Neural crest cell (in vitro differentiated cells): ENCODE data around the gene CDK15. TPM values are rescaled to one million over a fixed set of nuclear protein-coding genes. Genes with fewer than 3 reads are reported as not detected.

Experiments used
- DNase-seq: peaks from one replicate; pipeline ENCODE4 v3.0.0; 2021; ENCODE audit warnings: low read depth, mixed read lengths, low spot score
- H3K27ac Mint-ChIP-seq: one replicate; pipeline ENCODE4 v1.8.0; 2021; ENCODE audit warnings: mild to moderate bottlenecking, mixed read lengths; ENCODE audit not compliant: unreplicated experiment
- H3K27me3 Mint-ChIP-seq: 2 replicates; pipeline ENCODE4 v1.8.0; 2021; ENCODE audit warnings: low read depth, mild to moderate bottlenecking, mixed read lengths
- H3K36me3 Mint-ChIP-seq: 2 replicates; pipeline ENCODE4 v1.8.0; 2021; ENCODE audit warnings: low read depth, mild to moderate bottlenecking, mixed read lengths
- H3K4me1 Mint-ChIP-seq: 2 replicates; pipeline ENCODE4 v1.8.0; 2021; ENCODE audit warnings: mixed read lengths
- H3K4me3 Mint-ChIP-seq: one replicate; pipeline ENCODE4 v1.8.0; 2021; ENCODE audit warnings: mild to moderate bottlenecking, mixed read lengths
- H3K9me3 Mint-ChIP-seq: 2 replicates; pipeline ENCODE4 v1.8.0; 2021; ENCODE audit warnings: mixed read lengths
- CTCF ChIP-seq: fragments of 200-600 bp; sonication (generic); conservative IDR thresholded peaks from 2 replicates; pipeline ENCODE4 v1.5.0; 2021; ENCODE audit warnings: antibody characterized with exemption, mild to moderate bottlenecking
- total RNA-seq: library from RNA; stranded (reverse); gene quantifications from 2 replicates; pipeline ENCODE4 v1.2.1, GENCODE V29; 2021

CDK15 gene
- total RNA-seq, 1 donor from 2014 or later = not detected

GRCh38 chr2:201908901-201909300 lies 102.6 kb downstream of the CDK15 start:
- Mint-ChIP-seq H3K9me3 (no peaks in the 10 kb centered on the region), H3K36me3 (no peaks in the 10 kb centered on the region), H3K4me3 (no peak overlapping the region), H3K4me1 (peaks cover 35% of the 10 kb centered on the region), H3K27me3 (no peaks in the 10 kb centered on the region), H3K27ac (no peak overlapping the region)
- no peak for DNase-seq
- no peak for TF ChIP-seq CTCF

- H3K4me3 Mint-ChIP-seq = no peak overlapping the region
- H3K9me3 Mint-ChIP-seq = no peaks in the 10 kb centered on the region
- no peaks in the 10 kb centered on the region for H3K27me3 Mint-ChIP-seq
- no peak for DNase-seq
- no peak overlapping the region for H3K27ac Mint-ChIP-seq
- no peak for TF ChIP-seq CTCF
- no peaks in the 10 kb centered on the region for H3K36me3 Mint-ChIP-seq
- peaks cover 33% of the 10 kb centered on the region for H3K4me1 Mint-ChIP-seq
Observed at GRCh38 chr2:201909348-201909747, 103.0 kb downstream of the CDK15 start.

GRCh38 chr2:201909961-201910361 lies 103.6 kb downstream of the CDK15 start:
- H3K27ac Mint-ChIP-seq = no peak overlapping the region

GRCh38 chr2:201911372-201911771 lies 105.0 kb downstream of the CDK15 start:
- Mint-ChIP-seq H3K27me3 (no peaks in the 10 kb centered on the region), H3K4me1 (peaks cover 24% of the 10 kb centered on the region), H3K36me3 (peaks cover 3% of the 10 kb centered on the region), H3K9me3 (no peaks in the 10 kb centered on the region), H3K4me3 (no peak overlapping the region), H3K27ac (no peak overlapping the region)
- DNase-seq = no peak
- no peak for TF ChIP-seq CTCF

More at GRCh38 chr2:201909961-201910361, 103.6 kb downstream of the CDK15 start:
- no peaks in the 10 kb centered on the region for H3K36me3 Mint-ChIP-seq
- no peak for TF ChIP-seq CTCF
- peaks cover 29% of the 10 kb centered on the region for H3K4me1 Mint-ChIP-seq
- DNase-seq = no peak
- no peak overlapping the region for H3K4me3 Mint-ChIP-seq
- no peaks in the 10 kb centered on the region for H3K27me3 Mint-ChIP-seq
- H3K9me3 Mint-ChIP-seq = no peaks in the 10 kb centered on the region

- TF ChIP-seq CTCF = no peak
- H3K9me3 Mint-ChIP-seq = no peaks in the 10 kb centered on the region
Observed at GRCh38 chr2:201913201-201913600, 106.9 kb downstream of the CDK15 start.

GRCh38 chr2:201915446-201915845 lies 109.1 kb downstream of the CDK15 start:
- Mint-ChIP-seq H3K36me3 (peaks cover 3% of the 10 kb centered on the region), H3K4me3 (no peak overlapping the region), H3K27ac (no peak overlapping the region), H3K9me3 (no peaks in the 10 kb centered on the region), H3K4me1 (no peaks in the 10 kb centered on the region), H3K27me3 (no peaks in the 10 kb centered on the region)
- DNase-seq = no peak
- no peak for TF ChIP-seq CTCF

More at GRCh38 chr2:201913201-201913600, 106.9 kb downstream of the CDK15 start:
- Mint-ChIP-seq H3K4me1 (peaks cover 14% of the 10 kb centered on the region), H3K36me3 (peaks cover 3% of the 10 kb centered on the region), H3K27me3 (no peaks in the 10 kb centered on the region), H3K27ac (no peak overlapping the region), H3K4me3 (no peak overlapping the region)
- DNase-seq = no peak
